ENCODE measurements around the gene LMAN1. TPM values are rescaled to one million over a fixed set of nuclear protein-coding genes. Genes with fewer than 3 reads are reported as not detected.
A peak's percentile ranks its signal among the peaks of the same experiment; 100 is the strongest.

LMAN1 gene
- total RNA-seq, 2 experiments from 2014 or later: 52.8 to 55.4 TPM

GRCh38 chr18:59381949-59382348, 22.9 kb upstream of the LMAN1 start:
- no peaks in the 10 kb centered on the region for H3K36me3 Mint-ChIP-seq (ENCODE audit: low read depth)
- H3K4me3 Mint-ChIP-seq: no peak overlapping the region
- H3K27ac Mint-ChIP-seq: no peak overlapping the region
- no peaks in the 10 kb centered on the region for H3K4me1 Mint-ChIP-seq
- no peak for DNase-seq
- POLR2A ChIA-PET: no interaction called here
- CTCF ChIA-PET: interaction anchor here (0.6 to 0.9 kb wide), 2 partner anchors 21 to 103 kb away, joined by 3 to 5 read pairs; no protein-coding TSS in a partner anchor
- H3K27me3 Mint-ChIP-seq: peaks cover 9% of the 10 kb centered on the region
- no peaks in the 10 kb centered on the region for H3K9me3 Mint-ChIP-seq

- ChIA-PET CTCF (no interaction called here), POLR2A (no interaction called here)
- H3K36me3 Mint-ChIP-seq (ENCODE audit: low read depth): no peaks in the 10 kb centered on the region
- no peaks in the 10 kb centered on the region for H3K4me1 Mint-ChIP-seq
- no peak overlapping the region for H3K27ac Mint-ChIP-seq
- no peak for DNase-seq
- H3K9me3 Mint-ChIP-seq: no peaks in the 10 kb centered on the region
- no peak overlapping the region for H3K4me3 Mint-ChIP-seq
- H3K27me3 Mint-ChIP-seq: peaks cover 9% of the 10 kb centered on the region
Observed at GRCh38 chr18:59380706-59381105, 21.6 kb upstream of the LMAN1 start.

DNA sequence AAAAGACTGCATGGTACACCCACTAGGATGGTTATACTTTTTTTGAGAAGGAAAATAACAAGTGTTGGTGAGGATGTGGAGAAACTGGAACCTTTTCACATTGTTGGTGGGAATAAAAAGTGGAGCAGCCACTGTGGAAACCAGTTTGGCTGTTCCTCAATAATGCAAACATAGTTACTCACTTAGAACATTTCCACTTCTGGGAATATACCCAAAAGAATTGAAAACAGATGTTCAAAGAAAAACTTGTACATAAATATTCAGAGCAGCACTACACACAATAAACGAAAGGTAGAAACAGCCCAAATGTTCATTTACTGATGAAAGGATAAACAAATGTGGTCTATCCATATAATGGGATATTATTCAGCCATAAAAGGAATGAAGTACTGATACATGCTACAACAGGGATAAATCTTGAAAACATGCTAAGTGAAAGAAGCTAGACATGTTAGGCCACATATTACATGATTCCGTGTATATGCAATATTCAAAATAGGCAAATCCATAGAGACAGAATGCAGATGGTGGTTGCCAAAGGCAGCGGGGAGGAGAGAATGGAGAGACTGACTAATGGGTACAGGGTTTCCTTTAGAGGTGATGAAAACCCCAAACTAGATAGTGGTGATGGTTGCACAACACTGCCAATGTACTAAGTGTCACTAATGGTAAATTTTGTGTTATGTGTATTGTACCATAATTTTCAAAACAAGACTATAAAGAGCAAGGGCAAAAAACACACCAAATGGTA, 20.9 kb upstream of the LMAN1 start:
- H3K9me3 Mint-ChIP-seq: no peaks in the 10 kb centered on the region

GRCh38 chr18:59377613-59378337, 18.7 kb upstream of the LMAN1 start:
- H3K27ac Mint-ChIP-seq: no peak overlapping the region
- no peak overlapping the region for H3K4me3 Mint-ChIP-seq
- no peaks in the 10 kb centered on the region for H3K36me3 Mint-ChIP-seq (ENCODE audit: low read depth)
- H3K27me3 Mint-ChIP-seq: peaks cover 14% of the 10 kb centered on the region
- POLR2A ChIA-PET: no interaction called here
- H3K9me3 Mint-ChIP-seq: no peaks in the 10 kb centered on the region
- H3K4me1 Mint-ChIP-seq: peaks cover 1% of the 10 kb centered on the region
- CTCF ChIA-PET: no interaction called here
- DNase-seq: no peak

More for the DNA sequence above, 20.9 kb upstream of the LMAN1 start:
- H3K36me3 Mint-ChIP-seq (ENCODE audit: low read depth): no peaks in the 10 kb centered on the region
- no peak overlapping the region for H3K27ac Mint-ChIP-seq
- H3K4me3 Mint-ChIP-seq: no peak overlapping the region
- no peaks in the 10 kb centered on the region for H3K4me1 Mint-ChIP-seq
- no peak for DNase-seq
- H3K27me3 Mint-ChIP-seq: peaks cover 9% of the 10 kb centered on the region
- ChIA-PET CTCF (no interaction called here), POLR2A (no interaction called here)

- no peaks in the 10 kb centered on the region for H3K36me3 Mint-ChIP-seq (ENCODE audit: low read depth)
Observed at GRCh38 chr18:59376351-59376935, 17.4 kb upstream of the LMAN1 start.

GRCh38 chr18:59374128-59374527, 15.1 kb upstream of the LMAN1 start:
- Mint-ChIP-seq H3K4me3 (no peak overlapping the region), H3K4me1 (peaks cover 1% of the 10 kb centered on the region), H3K27me3 (peaks cover 17% of the 10 kb centered on the region), H3K36me3 (ENCODE audit: low read depth) (no peaks in the 10 kb centered on the region), H3K9me3 (no peaks in the 10 kb centered on the region), H3K27ac (no peak overlapping the region)
- CTCF ChIA-PET: no interaction called here
- POLR2A ChIA-PET: no interaction called here
- no peak for DNase-seq

More at GRCh38 chr18:59376351-59376935, 17.4 kb upstream of the LMAN1 start:
- POLR2A ChIA-PET: no interaction called here
- Mint-ChIP-seq H3K4me1 (peaks cover 1% of the 10 kb centered on the region), H3K27me3 (peaks cover 19% of the 10 kb centered on the region), H3K27ac (no peak overlapping the region), H3K4me3 (no peak overlapping the region), H3K9me3 (no peaks in the 10 kb centered on the region)
- CTCF ChIA-PET: interaction anchor here (0.9 kb wide), 1 partner anchor 9 kb away, joined by 4 read pairs; no protein-coding TSS in a partner anchor
- no peak for DNase-seq

- CTCF ChIA-PET: interaction anchor here (0.8 kb wide), 1 partner anchor 22 kb away, joined by 3 read pairs; no protein-coding TSS in a partner anchor
- peaks cover 1% of the 10 kb centered on the region for H3K4me1 Mint-ChIP-seq
- DNase-seq: no peak
- no peaks in the 10 kb centered on the region for H3K36me3 Mint-ChIP-seq (ENCODE audit: low read depth)
- POLR2A ChIA-PET: no interaction called here
- no peak overlapping the region for H3K4me3 Mint-ChIP-seq
- peaks cover 10% of the 10 kb centered on the region for H3K27me3 Mint-ChIP-seq
- no peaks in the 10 kb centered on the region for H3K9me3 Mint-ChIP-seq
- H3K27ac Mint-ChIP-seq: no peak overlapping the region
Observed at GRCh38 chr18:59372975-59373374, 13.9 kb upstream of the LMAN1 start.

DNA sequence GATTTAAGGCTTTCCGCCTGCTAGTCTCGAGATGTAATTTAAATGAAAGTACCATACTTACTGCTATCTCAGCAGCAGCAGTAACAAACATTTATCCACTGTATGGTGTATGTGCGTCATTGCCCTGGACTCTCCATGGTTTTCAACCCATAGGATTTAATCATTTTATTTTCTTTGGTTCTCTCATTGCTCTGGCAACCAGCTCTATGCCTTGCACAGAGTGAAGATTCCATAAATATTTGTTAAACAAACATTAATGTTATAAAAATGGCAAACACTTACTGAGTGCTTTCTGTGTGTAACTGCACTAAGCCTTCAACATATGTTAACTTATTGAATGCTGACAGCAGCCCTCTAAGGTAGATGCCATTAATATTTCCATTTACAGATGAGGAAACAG, 1.3 kb upstream of the LMAN1 start:
- no peaks in the 10 kb centered on the region for H3K9me3 Mint-ChIP-seq
- POLR2A ChIA-PET: no interaction called here
- H3K27ac Mint-ChIP-seq: no peak overlapping the region
- peaks cover 36% of the 10 kb centered on the region for H3K4me1 Mint-ChIP-seq
- DNase-seq: no peak
- H3K4me3 Mint-ChIP-seq: peak overlapping the region; percentile 87
- CTCF ChIA-PET: no interaction called here
- H3K36me3 Mint-ChIP-seq (ENCODE audit: low read depth): peaks cover 6% of the 10 kb centered on the region
- H3K27me3 Mint-ChIP-seq: peaks cover 4% of the 10 kb centered on the region

GRCh38 chr18:59359576-59359952, 499 bp upstream of the LMAN1 start:
- Mint-ChIP-seq H3K4me1 (peaks cover 43% of the 10 kb centered on the region), H3K27ac (peak overlapping the region; percentile 72), H3K36me3 (ENCODE audit: low read depth) (peaks cover 13% of the 10 kb centered on the region), H3K27me3 (peaks cover 3% of the 10 kb centered on the region), H3K9me3 (no peaks in the 10 kb centered on the region), H3K4me3 (peak overlapping the region; percentile 87)
- DNase-seq: no peak
- ChIA-PET CTCF (interaction anchor here (0.8 to 1.5 kb wide), 2 partner anchors 10 to 43 kb away, joined by 3 read pairs; no protein-coding TSS in a partner anchor), POLR2A (no interaction called here)

DNA sequence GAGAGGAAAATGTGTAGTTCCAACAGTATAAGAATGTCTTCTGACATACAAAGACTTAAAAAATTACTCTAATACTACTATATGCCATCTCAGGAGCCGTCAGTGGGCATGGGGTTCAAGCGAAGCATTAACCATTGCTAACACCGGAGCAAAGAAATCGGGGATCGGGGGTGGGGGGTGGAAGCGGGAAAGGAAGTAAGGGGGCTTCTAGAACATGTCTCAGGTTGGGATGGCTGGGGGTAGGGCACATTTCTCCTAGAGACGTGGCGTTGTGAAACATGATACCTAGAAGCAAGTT, 702 bp downstream of the LMAN1 start:
- peaks cover 44% of the 10 kb centered on the region for H3K4me1 Mint-ChIP-seq
- ChIA-PET POLR2A (no interaction called here), CTCF (no interaction called here)
- H3K4me3 Mint-ChIP-seq: peak overlapping the region; percentile 87
- H3K9me3 Mint-ChIP-seq: no peaks in the 10 kb centered on the region
- H3K27ac Mint-ChIP-seq: peak overlapping the region; percentile 95
- DNase-seq: no peak
- peaks cover 15% of the 10 kb centered on the region for H3K36me3 Mint-ChIP-seq (ENCODE audit: low read depth)
- H3K27me3 Mint-ChIP-seq: peaks cover 2% of the 10 kb centered on the region

- CTCF ChIA-PET: no interaction called here
- peaks cover 49% of the 10 kb centered on the region for H3K4me1 Mint-ChIP-seq
- peak overlapping the region; percentile 87 for H3K4me3 Mint-ChIP-seq
- POLR2A ChIA-PET: no interaction called here
- peak overlapping the region; percentile 95 for H3K27ac Mint-ChIP-seq
- H3K36me3 Mint-ChIP-seq (ENCODE audit: low read depth): peaks cover 19% of the 10 kb centered on the region
- DNase-seq: no peak
- no peaks in the 10 kb centered on the region for H3K27me3 Mint-ChIP-seq
- H3K9me3 Mint-ChIP-seq: no peaks in the 10 kb centered on the region
Observed at GRCh38 chr18:59357928-59358327, 1.1 kb downstream of the LMAN1 start.

DNA sequence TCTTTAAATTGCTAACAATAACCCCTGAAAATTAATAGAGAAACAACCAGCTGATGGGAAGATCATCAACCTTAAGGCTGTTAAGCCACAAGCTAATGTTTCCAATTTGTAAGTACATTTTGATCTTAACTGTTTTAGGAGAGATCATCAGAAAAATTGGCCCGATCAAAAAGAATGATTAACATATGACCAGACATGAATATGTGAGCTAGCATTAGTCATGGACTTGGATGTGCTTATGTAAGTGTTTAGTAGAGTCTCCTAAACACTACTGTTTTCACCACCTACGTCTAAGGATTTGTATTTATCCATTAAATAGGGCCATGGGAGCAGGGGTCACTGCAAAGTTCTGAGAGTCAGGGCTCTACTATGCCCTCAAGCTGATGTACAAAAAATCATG, 4.3 kb downstream of the LMAN1 start:
- Mint-ChIP-seq H3K36me3 (ENCODE audit: low read depth) (peaks cover 42% of the 10 kb centered on the region), H3K27me3 (no peaks in the 10 kb centered on the region), H3K4me1 (peaks cover 52% of the 10 kb centered on the region), H3K27ac (no peak overlapping the region), H3K9me3 (no peaks in the 10 kb centered on the region), H3K4me3 (no peak overlapping the region)
- ChIA-PET POLR2A (no interaction called here), CTCF (interaction anchor here (1.0 kb wide), 1 partner anchor 24 kb away, joined by 3 read pairs; no protein-coding TSS in a partner anchor)
- no peak for DNase-seq

- CTCF ChIA-PET: interaction anchor here (2.0 kb wide), 1 partner anchor 20 kb away, joined by 5 read pairs; no protein-coding TSS in a partner anchor
- H3K36me3 Mint-ChIP-seq (ENCODE audit: low read depth): peaks cover 54% of the 10 kb centered on the region
- POLR2A ChIA-PET: no interaction called here
Observed at GRCh38 chr18:59353079-59353680, 5.9 kb downstream of the LMAN1 start.

More at GRCh38 chr18:59353079-59353680, 5.9 kb downstream of the LMAN1 start:
- Mint-ChIP-seq H3K27me3 (no peaks in the 10 kb centered on the region), H3K4me3 (no peak overlapping the region), H3K4me1 (peaks cover 46% of the 10 kb centered on the region), H3K27ac (no peak overlapping the region), H3K9me3 (no peaks in the 10 kb centered on the region)
- DNase-seq: no peak
